Kidney (tissue), 14 donors: Measurements from ENCODE around the gene GULP1. TPM values are rescaled to one million over a fixed set of nuclear protein-coding genes. Genes with fewer than 3 reads are reported as not detected.
"Not testable (repeated sequence)": the region's sequence is repeated elsewhere in the genome, so short reads cannot be mapped to it uniquely, and the experiment has no call there.

Experiments
- DNase-seq, 5 donors: peaks; one replicate each; pipeline ENCODE4 v3.0.0-alpha.2; 2013 to 2020
- FAIRE-seq: peaks from 2 replicates; lab custom pipeline; 2012; peaks lifted over from hg19 to GRCh38; lab: Jason Lieb, UNC
- H3K27ac ChIP-seq, 2 donors: one replicate each; pipeline ENCODE4 v1.7.0; 2013; ENCODE audit warnings: low read depth in 2 of 2, low read length in 2 of 2, inconsistent platforms in 1 of 2
- H3K27me3 ChIP-seq: one replicate; pipeline ENCODE4 v1.7.1; 2013; ENCODE audit warnings: low read length, inconsistent platforms; ENCODE audit not compliant: control insufficient read depth, insufficient read depth
- H3K36me3 ChIP-seq, 3 donors: one replicate each; pipeline versions ENCODE4 v1.7.0 to v1.7.1; 2013; ENCODE audit warnings: low read length in 3 of 3, control low read depth in 1 of 3, inconsistent platforms in 1 of 3; ENCODE audit not compliant: insufficient read depth in 3 of 3, control insufficient read depth in 2 of 3
- H3K4me1 ChIP-seq, 3 donors: one replicate each; pipeline versions ENCODE4 v1.7.0 to v1.7.1; 2013; ENCODE audit warnings: low read length in 3 of 3, inconsistent platforms in 1 of 3, low read depth in 1 of 3; ENCODE audit not compliant: control insufficient read depth in 2 of 3, insufficient read depth in 2 of 3
- H3K4me3 ChIP-seq, 3 donors: one replicate each; pipeline versions ENCODE4 v1.7.0 to v1.8.1; 2013; ENCODE audit warnings: low read length in 3 of 3, control low read depth in 1 of 3, inconsistent platforms in 1 of 3
- H3K9ac ChIP-seq, 3 donors: one replicate each; pipeline versions ENCODE4 v1.7.0 to v1.7.1; 2013; ENCODE audit warnings: low read length in 3 of 3, control low read depth in 1 of 3, inconsistent platforms in 1 of 3
- H3K9me3 ChIP-seq, 3 donors: one replicate each; pipeline versions ENCODE4 v1.7.0 to v1.7.1; 2013; ENCODE audit warnings: low read length in 3 of 3, control low read depth in 1 of 3, inconsistent platforms in 1 of 3; ENCODE audit not compliant: control insufficient read depth in 2 of 3, insufficient read depth in 1 of 3
- CTCF ChIP-seq: IDR thresholded peaks from 3 replicates; pipeline ENCODE4 v1.5.1; 2012; ENCODE audit warnings: mild to moderate bottlenecking, moderate library complexity, borderline replicate concordance; ENCODE audit not compliant: insufficient read depth; ENCODE audit errors: extremely low read depth
- intact Hi-C: fragments of 100-400 bp; cut with DNase I; formaldehyde crosslinking; loops from one replicate; pipeline ENCODE4 v1.11.1; 2022
- polyA plus RNA-seq: library from polyadenylated mRNA; stranded (reverse); fragments of 350-450 nt; fragmentation: Illumina TruSeq; extraction: RNeasy Lipid Tissue Mini Kit (QIAGEN cat#74804); gene quantifications from one replicate; pipeline ENCODE4 v1.2.3, GENCODE V29; 2014; ENCODE audit warnings: low read depth, low replicate concordance; ENCODE audit not compliant: insufficient read depth
- total RNA-seq: library from RNA; stranded (reverse); fragmentation: NEBNext Ultra II Directional; extraction: Animal tissue kit (Norgen Biotek cat#: 25700); gene quantifications from one replicate; pipeline ENCODE4 v1.2.1, GENCODE V29; 2021
- donor health status: control.
- donor health status: control.
- donor health status: control.
- donor health status: control.
- donor health status: control.
- donor health status: DM: yes; HTN: yes; CAD: no.
- donor health status: Normal renal cell carcinoma (clear cell type).

Gene GULP1
- total and polyA plus RNA-seq, 2 donors from 2014 or later, result 12.2 to 34.4 TPM

- no peak overlapping the region for H3K27ac ChIP-seq
- H3K9ac ChIP-seq, result peak overlapping the region in 2 of 3 donors; percentile 31 to 90
- H3K27me3 ChIP-seq, result no peaks in the 10 kb centered on the region
- no peaks in the 10 kb centered on the region for H3K36me3 ChIP-seq
- peak overlapping the region in 2 of 3 donors; percentile 2 to 32 for H3K4me3 ChIP-seq
- DNase-seq (no peak), FAIRE-seq (peak; percentile 38)
- H3K4me1 ChIP-seq, result peaks cover 0 to 7% (median 2%) of the 10 kb centered on the region in 3 donors
- H3K9me3 ChIP-seq, result peaks cover 0 to 5% (median 0%) of the 10 kb centered on the region in 3 donors
- intact Hi-C loops, result no loop called here
- no peak for TF ChIP-seq CTCF
Measured at GRCh38 chr2:188295067-188295685, 3.5 kb downstream of the GULP1 start.

GRCh38 chr2:188297978-188298377, 6.3 kb downstream of the GULP1 start:
- no peak overlapping the region for H3K4me3 ChIP-seq
- no peak overlapping the region for H3K9ac ChIP-seq
- H3K9me3 ChIP-seq, result peaks cover 0 to 5% (median 0%) of the 10 kb centered on the region in 3 donors
- H3K27me3 ChIP-seq, result no peaks in the 10 kb centered on the region
- no peaks in the 10 kb centered on the region for H3K36me3 ChIP-seq
- H3K27ac ChIP-seq, result no peak overlapping the region
- no peak for DNase-seq
- TF ChIP-seq CTCF, result no peak
- FAIRE-seq, result no peak
- intact Hi-C loops, result no loop called here
- peaks cover 0 to 2% (median 0%) of the 10 kb centered on the region in 3 donors for H3K4me1 ChIP-seq

- H3K36me3 ChIP-seq, intact Hi-C loops, H3K4me1 ChIP-seq, DNase-seq, H3K9ac ChIP-seq, H3K4me3 ChIP-seq, H3K9me3 ChIP-seq, FAIRE-seq, H3K27ac ChIP-seq, H3K27me3 ChIP-seq: not testable (repeated sequence)
Measured at GRCh38 chr2:188298937-188299371, 7.3 kb downstream of the GULP1 start.

GRCh38 chr2:188303363-188304031, 11.8 kb downstream of the GULP1 start:
- H3K4me3 ChIP-seq, result no peak overlapping the region
- H3K9ac ChIP-seq, result no peak overlapping the region

More at GRCh38 chr2:188303363-188304031, 11.8 kb downstream of the GULP1 start:
- DNase-seq (peak in 2 of 5 donors; percentile 11 to 37), FAIRE-seq (no peak)
- peak overlapping the region in 1 of 2 donors; percentile 43 for H3K27ac ChIP-seq
- no peaks in the 10 kb centered on the region for H3K27me3 ChIP-seq
- intact Hi-C loops, result no loop called here
- no peaks in the 10 kb centered on the region for H3K36me3 ChIP-seq
- TF ChIP-seq CTCF, result no peak
- peaks cover 0 to 5% (median 0%) of the 10 kb centered on the region in 3 donors for H3K9me3 ChIP-seq
- H3K4me1 ChIP-seq, result peaks cover 0 to 5% (median 3%) of the 10 kb centered on the region in 3 donors
